Measurements from ENCODE around the gene AKAP8L. TPM values are rescaled to one million over a fixed set of nuclear protein-coding genes. Genes with fewer than 3 reads are reported as not detected.

AKAP8L gene
- total and polyA plus RNA-seq, 9 of the 15 experiments (the other 6 are each of a cell fraction or from before 2014, with no cell fraction given) = 2.4 to 116 (median 70.7) TPM

DNA sequence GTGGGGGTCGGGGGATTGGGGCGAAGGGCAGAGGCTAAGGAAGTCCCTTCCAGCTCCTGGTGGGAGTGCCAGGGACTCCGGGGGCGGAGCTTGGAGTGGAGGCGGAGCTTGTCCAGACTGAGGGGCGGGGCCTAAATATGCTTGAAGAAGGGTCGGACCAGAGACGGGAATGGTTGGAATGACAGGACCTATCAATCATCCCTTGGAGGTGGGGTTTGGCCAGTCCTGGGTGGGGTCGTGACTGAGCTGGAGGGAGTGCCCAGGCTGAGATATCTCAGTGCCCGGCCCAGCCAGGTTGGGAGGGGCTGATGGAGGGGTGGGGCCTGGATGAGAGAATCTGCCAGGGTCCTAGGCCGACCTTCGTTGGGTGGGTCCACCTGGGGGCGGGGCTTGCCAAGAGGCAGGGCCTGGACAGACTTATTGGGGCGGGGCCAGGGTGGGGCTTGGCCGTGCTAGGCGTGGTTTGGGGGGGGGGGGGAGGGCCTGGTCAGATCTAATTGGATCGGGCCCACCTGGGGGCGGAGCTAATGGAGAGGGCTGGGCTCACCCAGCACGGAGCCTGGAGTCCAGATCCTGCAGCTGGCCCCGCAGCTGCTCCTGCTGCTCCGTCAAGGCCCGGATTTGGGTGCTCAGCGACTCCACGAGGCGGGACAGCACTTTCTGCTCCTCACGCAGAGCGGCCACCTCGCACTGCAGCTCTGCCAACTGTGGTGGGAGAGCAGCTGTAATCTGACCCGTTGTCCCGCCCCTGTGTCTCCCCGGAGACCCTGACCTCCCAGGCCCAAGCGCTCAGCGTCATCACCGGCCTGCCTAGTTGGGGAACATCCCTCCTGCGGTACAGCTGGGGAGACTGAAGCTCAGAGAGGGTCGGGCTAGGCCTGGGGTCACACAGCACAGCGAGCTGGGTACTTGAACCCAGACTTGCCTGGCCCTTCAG is 33.6 kb upstream of the AKAP8L start (continued):
- TF ChIP-seq, protein P1, sequence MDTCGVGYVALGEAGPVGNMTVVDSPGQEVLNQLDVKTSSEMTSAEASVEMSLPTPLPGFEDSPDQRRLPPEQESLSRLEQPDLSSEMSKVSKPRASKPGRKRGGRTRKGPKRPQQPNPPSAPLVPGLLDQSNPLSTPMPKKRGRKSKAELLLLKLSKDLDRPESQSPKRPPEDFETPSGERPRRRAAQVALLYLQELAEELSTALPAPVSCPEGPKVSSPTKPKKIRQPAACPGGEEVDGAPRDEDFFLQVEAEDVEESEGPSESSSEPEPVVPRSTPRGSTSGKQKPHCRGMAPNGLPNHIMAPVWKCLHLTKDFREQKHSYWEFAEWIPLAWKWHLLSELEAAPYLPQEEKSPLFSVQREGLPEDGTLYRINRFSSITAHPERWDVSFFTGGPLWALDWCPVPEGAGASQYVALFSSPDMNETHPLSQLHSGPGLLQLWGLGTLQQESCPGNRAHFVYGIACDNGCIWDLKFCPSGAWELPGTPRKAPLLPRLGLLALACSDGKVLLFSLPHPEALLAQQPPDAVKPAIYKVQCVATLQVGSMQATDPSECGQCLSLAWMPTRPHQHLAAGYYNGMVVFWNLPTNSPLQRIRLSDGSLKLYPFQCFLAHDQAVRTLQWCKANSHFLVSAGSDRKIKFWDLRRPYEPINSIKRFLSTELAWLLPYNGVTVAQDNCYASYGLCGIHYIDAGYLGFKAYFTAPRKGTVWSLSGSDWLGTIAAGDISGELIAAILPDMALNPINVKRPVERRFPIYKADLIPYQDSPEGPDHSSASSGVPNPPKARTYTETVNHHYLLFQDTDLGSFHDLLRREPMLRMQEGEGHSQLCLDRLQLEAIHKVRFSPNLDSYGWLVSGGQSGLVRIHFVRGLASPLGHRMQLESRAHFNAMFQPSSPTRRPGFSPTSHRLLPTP (IDR thresholded peaks at IDR 0.05; ENCODE audit: borderline replicate concordance, extremely low read depth, insufficient read length) = no peak
- TF ChIP-seq CHD2 (IDR thresholded peaks at IDR 0.05; ENCODE audit: low read depth, low read length) (no peak), GTF2A2 (tag; IDR thresholded peaks at IDR 0.05) (no peak), ELF2 (CRISPR knock-in tag; IDR thresholded peaks at IDR 0.05) (no peak), RBM39 (optimal IDR thresholded peaks at IDR 0.05; ENCODE audit: low read depth, low read length) (no peak), ZKSCAN3 (CRISPR knock-in tag; IDR thresholded peaks at IDR 0.05) (no peak), MAZ (CRISPR knock-in tag; conservative IDR thresholded peaks at IDR 0.05 in 1 of 2, IDR thresholded peaks at IDR 0.05 in 1 of 2) (peak in 1 of 2 experiments; percentile 52; a peak in 2 of 4 replicates), ZNF239 (CRISPR knock-in tag; IDR thresholded peaks at IDR 0.05) (no peak), ZFP1 (CRISPR knock-in tag; IDR thresholded peaks at IDR 0.05) (no peak), COPS2 (conservative IDR thresholded peaks at IDR 0.05) (no peak), HDAC2 (IDR thresholded peaks at IDR 0.05) (peak; percentile 83), ZNF583 (CRISPR knock-in tag; IDR thresholded peaks at IDR 0.05) (no peak), KAT7 (CRISPR knock-in tag; IDR thresholded peaks at IDR 0.05; ENCODE audit: borderline replicate concordance) (0 out of 2 replicates have a peak, but pooled peaks have one; percentile 29), ZNF324 (CRISPR knock-in tag; IDR thresholded peaks at IDR 0.05) (no peak), RBM25 (IDR thresholded peaks at IDR 0.05; ENCODE audit: low read depth, low read length, severe bottlenecking) (peak; percentile 66)
